GM12892 (cell line): Measurements from ENCODE around the gene ESR1.

Source experiments
- POLR2A ChIP-seq: IDR thresholded peaks from 2 replicates; pipeline ENCODE4 v1.6.1; 2011; ENCODE audit warnings: low read depth, low read length, control low read depth
- POLR2AphosphoS5 ChIP-seq: IDR thresholded peaks from 2 replicates; pipeline ENCODE4 v1.6.1; 2011; ENCODE audit warnings: low read depth, low read length, control low read depth
- TAF1 ChIP-seq: IDR thresholded peaks from 2 replicates; pipeline ENCODE4 v1.6.1; 2011; ENCODE audit warnings: low read depth, mild to moderate bottlenecking, control low read depth, low read length, borderline replicate concordance

- no peak for TF ChIP-seq POLR2A
- no peak for TF ChIP-seq TAF1
- TF ChIP-seq POLR2AphosphoS5, result no peak
Observed at GRCh38 chr6:152091851-152092341, 284.4 kb downstream of the ESR1 start.
